Measurements from ENCODE around the gene KAT6B.
"Not testable (repeated sequence)": the region's sequence is repeated elsewhere in the genome, so short reads cannot be mapped to it uniquely, and the experiment has no call there.

The KAT6B gene

GRCh38 chr10:75043256-75044131, 217.1 kb downstream of the KAT6B start:
- no peak for DNase-seq

DNA sequence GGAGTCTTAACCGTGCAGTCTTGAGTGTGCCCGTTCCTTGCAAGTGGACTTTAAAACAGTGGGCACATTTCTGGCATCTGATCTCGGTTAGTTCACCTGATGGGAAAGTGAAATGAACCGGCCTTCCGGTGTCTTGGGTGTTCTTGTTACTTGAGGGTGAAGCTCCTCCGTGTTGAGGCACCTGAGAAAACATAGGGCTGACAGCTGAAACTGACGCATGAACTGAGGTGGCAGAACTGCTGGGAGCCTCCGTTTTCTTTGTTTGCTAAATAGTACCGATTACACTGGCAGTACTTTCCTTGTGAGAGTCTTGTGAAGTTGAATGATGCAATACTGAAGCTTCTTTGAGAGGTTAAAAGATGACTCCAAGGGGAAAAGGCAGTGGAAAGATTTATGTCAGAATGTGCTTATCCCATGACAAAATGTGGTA, 222.3 kb downstream of the KAT6B start:
- DNase-seq, result no peak

DNA sequence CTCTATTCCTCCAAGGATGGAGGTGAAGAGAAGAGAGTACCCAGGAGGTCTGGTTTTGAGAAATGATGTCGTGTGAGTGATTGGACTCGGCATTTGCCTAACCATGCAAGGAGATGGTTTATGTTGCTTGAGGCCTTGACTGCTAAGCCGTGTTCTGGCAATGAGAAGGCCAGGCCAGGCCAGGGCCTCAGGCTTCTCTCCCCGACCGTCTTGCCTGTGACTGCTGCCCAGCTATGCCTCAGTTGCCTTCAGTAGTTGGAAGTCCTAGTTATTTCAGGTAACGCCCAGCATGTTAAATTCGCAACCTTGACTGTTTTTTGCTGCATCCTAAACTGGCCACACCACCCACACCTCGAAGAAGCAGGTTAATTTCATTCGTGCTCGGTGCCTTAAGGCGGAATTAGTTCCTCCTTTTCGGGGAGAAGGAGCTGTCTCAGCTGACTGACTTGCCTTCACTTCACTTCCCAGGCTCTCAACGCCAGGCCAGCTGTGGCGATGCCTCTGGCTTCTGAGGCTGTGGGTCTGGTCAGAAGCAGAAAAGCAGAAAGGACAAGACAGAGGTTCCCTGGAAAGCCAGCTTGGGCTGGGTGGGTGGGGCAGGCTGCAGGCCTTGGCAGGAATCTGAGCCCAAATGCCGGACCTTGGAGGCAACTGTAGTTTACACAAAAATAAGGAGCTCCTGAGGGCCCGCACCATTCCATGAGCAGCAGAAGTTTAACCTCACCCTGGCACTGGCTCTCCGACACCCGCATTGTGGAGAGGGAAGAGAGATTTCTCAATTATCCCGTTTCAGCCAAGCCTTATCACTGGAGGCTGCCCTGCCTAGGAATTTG, 223.1 kb downstream of the KAT6B start:
- no peak for DNase-seq

GRCh38 chr10:75050149-75050919, 223.9 kb downstream of the KAT6B start:
- DNase-seq, result no peak

GRCh38 chr10:75051308-75051707, 224.9 kb downstream of the KAT6B start:
- no peak for DNase-seq

- not testable (repeated sequence) for DNase-seq
Observed at GRCh38 chr10:75055896-75056406, 229.6 kb downstream of the KAT6B start.

- DNase-seq, result no peak
Observed at GRCh38 chr10:75057680-75058079, 231.3 kb downstream of the KAT6B start.

GRCh38 chr10:75058161-75058560, 231.8 kb downstream of the KAT6B start:
- DNase-seq, result no peak

DNA sequence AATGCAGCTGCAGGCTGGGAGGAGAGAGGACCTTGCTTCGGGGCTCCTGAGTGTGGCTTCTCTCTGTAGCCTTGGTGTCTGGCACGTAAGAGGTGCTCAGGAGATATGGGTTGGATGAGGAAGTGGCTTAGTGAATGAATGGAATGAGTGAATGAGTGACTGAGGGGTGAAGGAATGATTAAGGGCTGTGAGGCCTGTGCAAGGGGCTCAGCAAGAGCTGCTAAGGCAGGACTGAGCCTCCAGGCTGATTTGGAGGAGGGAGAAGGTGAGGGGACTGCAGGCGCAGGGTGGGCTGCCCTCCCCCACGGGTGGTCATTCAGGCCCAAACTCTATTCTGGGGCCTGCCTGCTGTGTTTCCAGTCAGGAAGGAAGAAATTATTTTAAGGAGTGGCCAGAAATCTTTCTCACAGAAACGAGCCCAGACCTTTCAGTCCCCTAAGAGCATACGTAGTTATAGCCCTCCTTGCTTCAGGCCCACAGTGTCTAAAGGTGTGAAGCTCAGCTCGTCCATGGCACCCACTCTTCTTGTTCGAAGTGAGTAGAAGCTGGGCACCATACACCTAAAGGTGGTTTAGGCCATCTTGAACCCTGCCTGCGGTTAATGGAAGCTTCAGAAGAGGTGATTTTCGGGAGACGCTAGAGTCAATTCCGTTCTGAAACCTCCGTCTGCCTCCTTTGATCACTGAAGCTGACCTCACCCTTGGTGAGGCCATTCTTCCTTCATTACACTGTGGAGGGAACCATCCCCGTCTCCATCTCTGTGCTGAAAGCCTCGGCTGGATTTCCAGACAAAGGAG, 235.5 kb downstream of the KAT6B start:
- no peak for DNase-seq

GRCh38 chr10:75062506-75063299, 236.3 kb downstream of the KAT6B start:
- DNase-seq, result no peak

- no peak for DNase-seq
Observed at GRCh38 chr10:75063461-75064230, 237.2 kb downstream of the KAT6B start.

GRCh38 chr10:75065076-75065475, 238.7 kb downstream of the KAT6B start:
- no peak for DNase-seq

GRCh38 chr10:75066271-75066670, 239.9 kb downstream of the KAT6B start:
- DNase-seq, result no peak

DNA sequence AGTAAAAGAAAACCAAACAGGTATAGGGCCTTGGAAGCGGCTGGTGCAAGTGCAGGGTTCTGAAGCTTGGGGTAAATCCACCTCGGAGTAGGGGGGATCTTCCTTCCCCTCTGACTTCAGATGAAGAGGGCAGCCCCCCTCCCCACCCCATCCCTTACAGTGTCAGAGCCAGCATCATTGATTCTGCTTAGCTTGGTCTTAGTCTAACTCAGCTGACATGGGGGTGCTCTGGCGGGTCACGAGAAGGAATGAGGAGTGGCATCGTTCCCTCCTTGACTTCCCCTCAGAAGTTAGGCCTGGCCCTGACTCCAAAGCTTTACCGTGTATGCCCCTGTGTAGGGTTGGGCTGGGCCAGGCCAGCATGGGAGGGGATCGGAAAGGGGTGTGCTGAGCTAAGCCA, 240.9 kb downstream of the KAT6B start:
- no peak for DNase-seq

DNA sequence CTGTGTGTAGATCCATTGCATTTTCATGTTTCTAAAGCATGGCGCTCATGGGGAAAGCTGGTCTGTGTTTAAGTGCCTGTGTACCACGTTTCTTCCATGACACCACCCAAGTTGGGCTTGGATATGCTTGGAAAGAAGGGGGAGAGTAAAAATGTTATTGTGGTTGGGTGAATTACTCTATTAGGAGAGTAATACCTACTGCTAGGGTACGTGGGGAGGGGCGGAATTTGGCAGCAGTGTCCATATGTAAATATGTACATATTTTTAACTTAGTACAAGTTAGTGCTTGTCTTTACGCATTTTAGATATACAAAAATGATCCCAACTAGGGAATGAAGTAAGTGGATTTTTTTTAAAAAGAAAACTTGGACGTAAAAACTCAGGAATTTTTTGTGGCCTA, 242.1 kb downstream of the KAT6B start:
- DNase-seq, result no peak

GRCh38 chr10:75070476-75070875, 244.1 kb downstream of the KAT6B start:
- DNase-seq, result no peak

DNA sequence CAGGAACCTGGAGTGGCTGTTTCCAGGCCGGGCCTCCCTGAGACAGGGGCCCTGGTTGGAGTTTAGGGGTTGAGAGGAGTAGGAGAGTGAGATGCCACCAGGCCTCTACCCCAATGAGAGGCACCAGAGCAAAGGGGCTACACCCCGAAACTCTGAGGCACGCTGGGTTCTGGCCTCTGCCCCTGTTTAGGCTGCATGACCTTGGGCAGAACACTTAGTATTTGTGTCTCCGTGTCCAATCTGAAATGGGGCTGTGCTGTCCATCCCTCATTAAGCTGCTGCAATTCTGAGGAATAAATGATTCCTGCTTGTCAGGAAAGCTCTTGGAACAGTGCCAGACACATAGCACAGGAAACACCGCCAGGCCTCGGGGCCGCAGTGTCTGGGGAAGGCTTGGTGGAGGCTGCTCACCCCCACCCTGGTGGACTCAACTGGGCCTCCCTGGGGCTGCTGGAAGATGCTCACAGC, 244.6 kb downstream of the KAT6B start:
- no peak for DNase-seq

DNA sequence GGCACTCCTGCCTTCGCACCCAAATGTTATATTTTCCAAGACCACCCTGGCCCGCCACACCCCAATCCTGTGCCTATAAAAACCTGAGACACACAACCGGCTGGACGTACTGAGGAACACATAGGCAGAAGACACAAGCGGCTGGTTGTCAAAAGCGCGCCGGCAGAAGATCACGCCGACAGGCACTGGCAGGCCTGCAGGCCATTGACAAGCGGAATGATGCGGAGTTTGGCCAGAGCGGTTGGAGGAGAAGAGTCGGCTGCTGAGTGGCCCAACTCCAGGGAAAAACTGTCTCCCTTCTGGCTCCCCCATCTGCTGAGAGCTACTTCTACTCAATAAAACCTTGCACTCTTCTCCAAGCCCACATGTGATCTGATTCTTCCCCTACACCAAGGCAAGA, 245.4 kb downstream of the KAT6B start:
- DNase-seq, result no peak

GRCh38 chr10:75072727-75073126, 246.3 kb downstream of the KAT6B start:
- DNase-seq, result no peak

DNA sequence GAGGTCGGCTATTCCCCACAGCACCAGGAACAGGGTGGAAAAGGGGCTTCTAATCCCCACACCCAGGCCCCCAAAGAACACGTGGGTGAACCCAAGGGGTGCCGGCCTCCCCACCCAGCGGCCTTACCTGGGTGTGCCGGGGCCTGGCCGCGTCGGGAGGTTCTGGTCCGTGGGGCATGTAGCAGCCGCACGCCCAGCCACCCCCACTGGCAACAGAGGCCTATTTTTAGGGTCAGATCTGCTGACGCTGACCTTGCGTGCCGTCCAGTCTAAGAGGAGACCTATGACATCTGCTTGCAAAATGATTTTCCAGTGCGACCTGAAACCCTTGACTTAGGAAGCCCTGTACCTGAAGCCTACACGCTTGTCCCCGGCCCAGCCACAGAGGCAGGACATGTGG, 247.0 kb downstream of the KAT6B start:
- DNase-seq, result no peak

Data from hippocampal formation (tissue), 2 donors.